Activated CD8-positive, alpha-beta T cell treated with anti-CD3 and anti-CD28 coated beads, Interleukin-2, amount 10 ng/mL, durations not matched to agents 7 days and 5 days (primary cell): ENCODE data around the gene AGAP1. TPM values are rescaled to one million over a fixed set of nuclear protein-coding genes. Genes with fewer than 3 reads are reported as not detected.

Experiments used
- ATAC-seq: fragments of 150-1000 bp; cut with Tn5 transposase; one replicate; pipeline ENCODE4 v1.10.0; 2021; ENCODE audit warnings: moderate library complexity
- CTCF ChIA-PET: fragments of 350-600 bp; sonication (Branson Sonifier 250); formaldehyde crosslinking; loops from one replicate; lab custom pipeline; 2021; ENCODE audit warnings: antibody characterized with exemption; lab: Charles Lee
- POLR2A ChIA-PET: fragments of 350-600 bp; sonication (Branson Sonifier 250); formaldehyde crosslinking; loops from one replicate; lab custom pipeline; 2021; ENCODE audit warnings: antibody characterized with exemption; lab: Charles Lee
- DNase-seq: peaks from one replicate; pipeline ENCODE4 v3.0.0-alpha.2; 2020
- H3K27ac Mint-ChIP-seq: one replicate; pipeline ENCODE4 v1.8.0; 2021; ENCODE audit warnings: mild to moderate bottlenecking, mixed read lengths
- H3K27me3 Mint-ChIP-seq: one replicate; pipeline ENCODE4 v1.8.0; 2021; ENCODE audit warnings: low read depth, mixed read lengths
- H3K36me3 Mint-ChIP-seq: one replicate; pipeline ENCODE4 v1.8.0; 2021; ENCODE audit warnings: low read depth, mixed read lengths
- H3K4me1 Mint-ChIP-seq: one replicate; pipeline ENCODE4 v1.8.0; 2021; ENCODE audit warnings: low read depth, mixed read lengths
- H3K4me3 Mint-ChIP-seq: one replicate; pipeline ENCODE4 v1.8.0; 2021; ENCODE audit warnings: mild to moderate bottlenecking, mixed read lengths
- H3K9me3 Mint-ChIP-seq: one replicate; pipeline ENCODE4 v1.8.0; 2022; ENCODE audit warnings: mixed read lengths; ENCODE audit not compliant: insufficient read depth
- total RNA-seq, 2 experiments: library from RNA; stranded (reverse); gene quantifications; one replicate each; pipeline ENCODE4 v1.2.3, GENCODE V29; 2021

The AGAP1 gene
- total RNA-seq, 2 experiments from 2014 or later, result 0.82 to 1.3 TPM

- POLR2A ChIA-PET, result interaction anchor here (0.6 kb wide), 1 partner anchor 302 kb away, joined by 4 read pairs; no protein-coding TSS in a partner anchor
- no peak for ATAC-seq
- CTCF ChIA-PET, result no interaction called here
- Mint-ChIP-seq H3K27ac (no peak overlapping the region), H3K36me3 (no peaks in the 10 kb centered on the region), H3K27me3 (no peaks in the 10 kb centered on the region), H3K4me3 (no peak overlapping the region), H3K4me1 (no peaks in the 10 kb centered on the region), H3K9me3 (no peaks in the 10 kb centered on the region)
- DNase-seq, result no peak
Observed at GRCh38 chr2:235546436-235546835, 52.6 kb downstream of the AGAP1 start.

GRCh38 chr2:235549735-235550377 is 56.0 kb downstream of the AGAP1 start:
- ATAC-seq (no peak), DNase-seq (no peak)
- Mint-ChIP-seq H3K4me3 (no peak overlapping the region), H3K27me3 (peaks cover 4% of the 10 kb centered on the region), H3K9me3 (no peaks in the 10 kb centered on the region), H3K36me3 (no peaks in the 10 kb centered on the region), H3K27ac (no peak overlapping the region), H3K4me1 (no peaks in the 10 kb centered on the region)
- CTCF ChIA-PET, result no interaction called here
- POLR2A ChIA-PET, result no interaction called here

GRCh38 chr2:235550378-235550760 is 56.5 kb downstream of the AGAP1 start:
- Mint-ChIP-seq H3K36me3 (no peaks in the 10 kb centered on the region), H3K27ac (no peak overlapping the region), H3K4me3 (no peak overlapping the region), H3K9me3 (no peaks in the 10 kb centered on the region), H3K27me3 (peaks cover 4% of the 10 kb centered on the region), H3K4me1 (no peaks in the 10 kb centered on the region)
- DNase-seq, result no peak
- CTCF ChIA-PET, result no interaction called here
- ATAC-seq, result no peak
- POLR2A ChIA-PET, result no interaction called here

- DNase-seq (no peak), ATAC-seq (no peak)
- CTCF ChIA-PET, result no interaction called here
- H3K36me3 Mint-ChIP-seq, result no peaks in the 10 kb centered on the region
- POLR2A ChIA-PET, result no interaction called here
- no peak overlapping the region for H3K4me3 Mint-ChIP-seq
- H3K9me3 Mint-ChIP-seq, result no peaks in the 10 kb centered on the region
- H3K27me3 Mint-ChIP-seq, result peaks cover 7% of the 10 kb centered on the region
- no peak overlapping the region for H3K27ac Mint-ChIP-seq
- H3K4me1 Mint-ChIP-seq, result no peaks in the 10 kb centered on the region
Observed at GRCh38 chr2:235550946-235551345, 57.1 kb downstream of the AGAP1 start.

GRCh38 chr2:235551965-235552364 is 58.1 kb downstream of the AGAP1 start:
- CTCF ChIA-PET, result interaction anchor here (0.9 kb wide), 1 partner anchor 41 kb away, joined by 3 read pairs; no protein-coding TSS in a partner anchor
- H3K4me1 Mint-ChIP-seq, result no peaks in the 10 kb centered on the region
- no peak for DNase-seq
- no peak overlapping the region for H3K4me3 Mint-ChIP-seq
- no peaks in the 10 kb centered on the region for H3K9me3 Mint-ChIP-seq
- no peak overlapping the region for H3K27ac Mint-ChIP-seq
- H3K36me3 Mint-ChIP-seq, result no peaks in the 10 kb centered on the region
- POLR2A ChIA-PET, result no interaction called here
- no peak for ATAC-seq
- H3K27me3 Mint-ChIP-seq, result peaks cover 7% of the 10 kb centered on the region

GRCh38 chr2:235552671-235553070 is 58.8 kb downstream of the AGAP1 start:
- H3K4me3 Mint-ChIP-seq, result no peak overlapping the region
- H3K36me3 Mint-ChIP-seq, result no peaks in the 10 kb centered on the region
- no peaks in the 10 kb centered on the region for H3K4me1 Mint-ChIP-seq
- ATAC-seq (no peak), DNase-seq (no peak)
- CTCF ChIA-PET, result no interaction called here
- peaks cover 7% of the 10 kb centered on the region for H3K27me3 Mint-ChIP-seq
- no peaks in the 10 kb centered on the region for H3K9me3 Mint-ChIP-seq
- POLR2A ChIA-PET, result no interaction called here
- no peak overlapping the region for H3K27ac Mint-ChIP-seq

- no peak overlapping the region for H3K4me3 Mint-ChIP-seq
- no peak overlapping the region for H3K27ac Mint-ChIP-seq
- H3K4me1 Mint-ChIP-seq, result no peaks in the 10 kb centered on the region
- no peaks in the 10 kb centered on the region for H3K36me3 Mint-ChIP-seq
- no peaks in the 10 kb centered on the region for H3K9me3 Mint-ChIP-seq
- ATAC-seq, result no peak
- CTCF ChIA-PET, result no interaction called here
- POLR2A ChIA-PET, result no interaction called here
- DNase-seq, result no peak
- peaks cover 7% of the 10 kb centered on the region for H3K27me3 Mint-ChIP-seq
Observed at GRCh38 chr2:235553291-235553690, 59.4 kb downstream of the AGAP1 start.

GRCh38 chr2:235553696-235554100 is 59.9 kb downstream of the AGAP1 start:
- H3K4me3 Mint-ChIP-seq, result no peak overlapping the region
- DNase-seq (no peak), ATAC-seq (no peak)
- H3K4me1 Mint-ChIP-seq, result no peaks in the 10 kb centered on the region
- H3K36me3 Mint-ChIP-seq, result no peaks in the 10 kb centered on the region
- ChIA-PET CTCF (no interaction called here), POLR2A (no interaction called here)
- no peak overlapping the region for H3K27ac Mint-ChIP-seq
- H3K27me3 Mint-ChIP-seq, result peaks cover 7% of the 10 kb centered on the region
- no peaks in the 10 kb centered on the region for H3K9me3 Mint-ChIP-seq

GRCh38 chr2:235554385-235554784 is 60.5 kb downstream of the AGAP1 start:
- ATAC-seq (no peak), DNase-seq (no peak)
- H3K27ac Mint-ChIP-seq, result no peak overlapping the region
- H3K4me1 Mint-ChIP-seq, result no peaks in the 10 kb centered on the region
- ChIA-PET POLR2A (no interaction called here), CTCF (no interaction called here)
- H3K27me3 Mint-ChIP-seq, result peaks cover 7% of the 10 kb centered on the region
- H3K9me3 Mint-ChIP-seq, result no peaks in the 10 kb centered on the region
- no peak overlapping the region for H3K4me3 Mint-ChIP-seq
- no peaks in the 10 kb centered on the region for H3K36me3 Mint-ChIP-seq

- Mint-ChIP-seq H3K4me3 (no peak overlapping the region), H3K4me1 (no peaks in the 10 kb centered on the region), H3K36me3 (no peaks in the 10 kb centered on the region), H3K9me3 (no peaks in the 10 kb centered on the region), H3K27me3 (peaks cover 7% of the 10 kb centered on the region), H3K27ac (no peak overlapping the region)
- POLR2A ChIA-PET, result no interaction called here
- CTCF ChIA-PET, result no interaction called here
- DNase-seq (no peak), ATAC-seq (no peak)
Observed at GRCh38 chr2:235554936-235555335, 61.1 kb downstream of the AGAP1 start.

- CTCF ChIA-PET, result no interaction called here
- Mint-ChIP-seq H3K36me3 (no peaks in the 10 kb centered on the region), H3K4me1 (no peaks in the 10 kb centered on the region), H3K27me3 (peaks cover 9% of the 10 kb centered on the region), H3K4me3 (no peak overlapping the region), H3K27ac (no peak overlapping the region), H3K9me3 (no peaks in the 10 kb centered on the region)
- no peak for ATAC-seq
- POLR2A ChIA-PET, result no interaction called here
- DNase-seq, result no peak
Observed at GRCh38 chr2:235555371-235555770, 61.5 kb downstream of the AGAP1 start.

GRCh38 chr2:235556086-235556485 is 62.2 kb downstream of the AGAP1 start:
- Mint-ChIP-seq H3K36me3 (no peaks in the 10 kb centered on the region), H3K4me3 (no peak overlapping the region), H3K27ac (no peak overlapping the region), H3K27me3 (peaks cover 10% of the 10 kb centered on the region), H3K4me1 (no peaks in the 10 kb centered on the region), H3K9me3 (no peaks in the 10 kb centered on the region)
- ATAC-seq (no peak), DNase-seq (no peak)
- ChIA-PET CTCF (no interaction called here), POLR2A (no interaction called here)

- CTCF ChIA-PET, result no interaction called here
- Mint-ChIP-seq H3K4me3 (no peak overlapping the region), H3K4me1 (no peaks in the 10 kb centered on the region), H3K27ac (no peak overlapping the region), H3K36me3 (no peaks in the 10 kb centered on the region), H3K9me3 (no peaks in the 10 kb centered on the region), H3K27me3 (peaks cover 10% of the 10 kb centered on the region)
- ATAC-seq (no peak), DNase-seq (no peak)
- POLR2A ChIA-PET, result no interaction called here
Observed at GRCh38 chr2:235556901-235557300, 63.1 kb downstream of the AGAP1 start.
